Hepatocyte (in vitro differentiated cells): ENCODE data around the gene REEP5. TPM values are rescaled to one million over a fixed set of nuclear protein-coding genes. Genes with fewer than 3 reads are reported as not detected.

Source experiments
- DNase-seq: peaks from one replicate; pipeline ENCODE4 v3.0.0-alpha.2; 2016; ENCODE audit warnings: low spot score
- H2AFZ ChIP-seq: fragments of 200-600 bp; sonication (generic); 2 replicates; pipeline ENCODE4 v1.6.0; 2016; ENCODE audit warnings: antibody characterized with exemption, mild to moderate bottlenecking
- H3K27ac ChIP-seq: fragments of 200-600 bp; sonication (generic); 2 replicates; pipeline ENCODE4 v1.5.1; 2016; ENCODE audit warnings: mild to moderate bottlenecking
- H3K27me3 ChIP-seq: fragments of 200-600 bp; sonication (generic); 2 replicates; pipeline ENCODE4 v1.6.1; 2016
- H3K36me3 ChIP-seq: fragments of 200-600 bp; sonication (generic); replicated peaks from 2 replicates; pipeline ENCODE4 v1.5.1; 2016; ENCODE audit warnings: low read depth; ENCODE audit not compliant: insufficient read depth
- H3K4me1 ChIP-seq: fragments of 200-600 bp; sonication (generic); 2 replicates; pipeline ENCODE4 v1.5.1; 2016; ENCODE audit warnings: mild to moderate bottlenecking, moderate library complexity; ENCODE audit not compliant: insufficient read depth
- H3K4me2 ChIP-seq: fragments of 200-600 bp; sonication (generic); 2 replicates; pipeline ENCODE4 v1.6.0; 2016
- H3K4me3 ChIP-seq: fragments of 200-600 bp; sonication (generic); 2 replicates; pipeline ENCODE4 v1.5.1; 2016; ENCODE audit warnings: mild to moderate bottlenecking
- H3K79me2 ChIP-seq: fragments of 200-600 bp; sonication (generic); 2 replicates; pipeline ENCODE4 v1.6.0; 2017; ENCODE audit warnings: mild to moderate bottlenecking
- H3K9me2 ChIP-seq: fragments of 200-600 bp; sonication (generic); replicated peaks from 2 replicates; pipeline ENCODE4 v1.6.0; 2017; ENCODE audit warnings: mild to moderate bottlenecking; ENCODE audit not compliant: insufficient read depth
- H3K9me3 ChIP-seq: fragments of 200-600 bp; sonication (generic); 2 replicates; pipeline ENCODE4 v1.5.1; 2016; ENCODE audit warnings: low read depth, mild to moderate bottlenecking
- H4K20me1 ChIP-seq: fragments of 200-600 bp; sonication (generic); 2 replicates; pipeline ENCODE4 v1.6.0; 2016; ENCODE audit warnings: mild to moderate bottlenecking; ENCODE audit not compliant: insufficient read depth, poor library complexity, severe bottlenecking
- EZH2 ChIP-seq: fragments of 200-600 bp; sonication (generic); IDR thresholded peaks from 2 replicates; pipeline ENCODE4 v1.6.1; 2016; ENCODE audit warnings: antibody characterized with exemption, mild to moderate bottlenecking, borderline replicate concordance
- EZH2phosphoT487 ChIP-seq: fragments of 200-600 bp; sonication (generic); IDR thresholded peaks from one replicate; pipeline ENCODE4 v1.6.1; 2018; ENCODE audit warnings: antibody characterized with exemption, mild to moderate bottlenecking, low read depth, moderate library complexity; ENCODE audit not compliant: unreplicated experiment, severe bottlenecking
- WGBS: methylation state at CpG from one replicate; pipeline ENCODE4 v1.1.6; 2016; ENCODE audit warnings: low lambda C conversion rate; ENCODE audit errors: missing lambda C conversion rate; 5-methylcytosine and 5-hydroxymethylcytosine counted together
- polyA plus RNA-seq: library from polyadenylated mRNA; unstranded; fragments of >200 nt; fragmentation: Nextera tagmentation; extraction: Ambion mirVana; gene quantifications from 2 replicates; pipeline ENCODE4 v1.2.1, GENCODE V29; 2016
- total RNA-seq: library from RNA; depleted of rRNA; stranded (reverse); fragments of >200 nt; gene quantifications from 2 replicates; pipeline ENCODE4 v1.2.3, GENCODE V29; 2014
- TF ChIP-seq, protein P1 (sequence below): fragments of 200-600 bp; sonication (generic); IDR thresholded peaks from 2 replicates; pipeline ENCODE4 v1.5.1; 2016; ENCODE audit warnings: antibody characterized with exemption, mild to moderate bottlenecking; ENCODE audit not compliant: poor library complexity

REEP5 gene
- total and polyA plus RNA-seq, 2 experiments from 2014 or later, result 57.3 to 208 TPM

DNA sequence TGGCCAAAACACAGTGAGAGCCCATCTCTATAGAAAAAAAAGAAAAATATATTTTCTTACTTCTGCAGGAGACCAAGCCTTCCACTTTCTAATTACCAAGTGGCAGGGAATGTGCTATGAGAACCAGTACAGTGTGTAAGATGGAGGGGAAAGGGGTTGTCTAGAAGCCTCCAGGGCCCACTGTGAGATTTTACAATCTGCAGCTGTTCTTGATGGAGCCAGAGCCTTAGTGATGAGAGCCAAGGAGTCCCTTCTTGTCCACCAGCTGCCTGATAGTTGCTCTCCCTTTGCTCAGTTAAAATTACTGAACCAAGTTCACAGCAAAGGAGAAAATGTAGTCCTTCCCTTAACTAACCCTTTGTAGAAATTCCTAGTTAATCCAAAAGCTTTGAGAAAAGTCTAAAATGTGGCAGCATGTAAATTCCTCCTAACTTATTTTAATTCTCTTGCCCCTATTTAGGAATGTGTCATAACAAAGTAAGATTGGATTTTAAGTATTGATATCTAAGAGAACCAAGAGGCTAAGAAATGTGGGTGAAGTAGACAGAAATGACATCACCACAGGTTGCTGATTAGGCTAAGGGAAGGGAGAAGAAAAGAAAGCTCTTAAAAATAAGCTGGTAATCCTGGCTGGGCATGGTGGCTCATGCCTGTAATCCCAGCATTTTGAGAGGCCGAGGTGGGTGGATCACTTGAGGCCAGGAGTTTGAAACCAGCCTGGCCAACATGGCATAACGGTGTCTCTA, 41.6 kb downstream of the REEP5 start:
- DNase-seq, result no peak
- 93% methylated on average over 2 of the region's 2 CpGs for WGBS
- Histone ChIP-seq H3K79me2 (peaks cover 5% of the 10 kb centered on the region), H3K4me1 (peaks cover 14% of the 10 kb centered on the region), H2AFZ (no peak overlapping the region), H3K27ac (no peak overlapping the region), H3K9me3 (no peaks in the 10 kb centered on the region), H3K4me3 (no peak overlapping the region), H3K9me2 (no peaks in the 10 kb centered on the region), H3K27me3 (no peaks in the 10 kb centered on the region), H3K36me3 (no peaks in the 10 kb centered on the region), H3K4me2 (no peak overlapping the region), H4K20me1 (no peaks in the 10 kb centered on the region)
- no peak for TF ChIP-seq EZH2
- TF ChIP-seq, protein P1, sequence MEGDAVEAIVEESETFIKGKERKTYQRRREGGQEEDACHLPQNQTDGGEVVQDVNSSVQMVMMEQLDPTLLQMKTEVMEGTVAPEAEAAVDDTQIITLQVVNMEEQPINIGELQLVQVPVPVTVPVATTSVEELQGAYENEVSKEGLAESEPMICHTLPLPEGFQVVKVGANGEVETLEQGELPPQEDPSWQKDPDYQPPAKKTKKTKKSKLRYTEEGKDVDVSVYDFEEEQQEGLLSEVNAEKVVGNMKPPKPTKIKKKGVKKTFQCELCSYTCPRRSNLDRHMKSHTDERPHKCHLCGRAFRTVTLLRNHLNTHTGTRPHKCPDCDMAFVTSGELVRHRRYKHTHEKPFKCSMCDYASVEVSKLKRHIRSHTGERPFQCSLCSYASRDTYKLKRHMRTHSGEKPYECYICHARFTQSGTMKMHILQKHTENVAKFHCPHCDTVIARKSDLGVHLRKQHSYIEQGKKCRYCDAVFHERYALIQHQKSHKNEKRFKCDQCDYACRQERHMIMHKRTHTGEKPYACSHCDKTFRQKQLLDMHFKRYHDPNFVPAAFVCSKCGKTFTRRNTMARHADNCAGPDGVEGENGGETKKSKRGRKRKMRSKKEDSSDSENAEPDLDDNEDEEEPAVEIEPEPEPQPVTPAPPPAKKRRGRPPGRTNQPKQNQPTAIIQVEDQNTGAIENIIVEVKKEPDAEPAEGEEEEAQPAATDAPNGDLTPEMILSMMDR, result no peak
- TF ChIP-seq EZH2phosphoT487, result no peak

DNA sequence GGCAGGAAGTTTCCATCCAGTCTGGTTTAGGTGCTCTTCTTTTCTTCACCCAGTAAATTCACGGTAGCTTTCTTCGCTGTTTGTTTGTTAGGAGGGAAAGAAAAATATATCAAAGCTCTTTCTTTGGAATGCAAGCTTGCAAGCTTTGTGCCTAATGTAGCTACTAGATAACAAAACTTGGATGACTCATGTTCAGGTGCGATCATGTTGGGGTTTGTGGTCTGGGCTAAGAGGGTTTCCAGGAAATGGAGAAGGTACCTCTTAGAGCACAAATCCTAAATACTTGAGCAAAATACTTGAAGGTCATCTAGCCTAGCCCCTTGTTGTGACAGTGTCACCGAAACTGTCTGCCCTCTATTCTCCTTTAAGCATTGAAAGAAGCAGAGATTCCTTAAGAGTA, 43.3 kb downstream of the REEP5 start:
- WGBS, result 69% methylated on average over 4 of the region's 4 CpGs
- H3K4me1 ChIP-seq, result peaks cover 11% of the 10 kb centered on the region
- H3K79me2 ChIP-seq, result peaks cover 7% of the 10 kb centered on the region
- no peak overlapping the region for H3K4me2 ChIP-seq
- DNase-seq, result peak; percentile 30
- TF ChIP-seq EZH2phosphoT487 (no peak), EZH2 (no peak)
- TF ChIP-seq, protein P1, result no peak
- peak overlapping the region; percentile 43 for H3K27ac ChIP-seq
- no peaks in the 10 kb centered on the region for H3K9me2 ChIP-seq
- H2AFZ ChIP-seq, result no peak overlapping the region
- H3K36me3 ChIP-seq, result no peaks in the 10 kb centered on the region
- no peaks in the 10 kb centered on the region for H3K9me3 ChIP-seq
- no peaks in the 10 kb centered on the region for H4K20me1 ChIP-seq
- H3K4me3 ChIP-seq, result no peak overlapping the region
- H3K27me3 ChIP-seq, result no peaks in the 10 kb centered on the region

DNA sequence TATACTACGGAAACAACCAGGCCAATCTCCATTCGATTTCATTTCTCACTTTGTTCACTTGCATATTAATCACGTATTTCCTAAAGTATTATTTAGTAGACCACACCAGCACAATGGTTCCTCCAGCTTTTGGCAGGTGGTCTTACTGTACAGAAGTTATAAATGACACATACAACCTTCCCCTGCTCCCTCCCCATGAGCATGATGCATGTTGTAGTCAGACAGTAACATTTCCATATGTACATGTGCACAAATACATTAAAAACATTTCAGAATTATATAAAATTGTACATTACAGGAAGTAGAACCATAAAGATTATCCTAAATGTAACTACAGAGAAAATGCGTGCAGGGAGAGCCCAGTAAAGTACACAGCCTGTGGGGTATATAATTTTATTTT, 43.9 kb downstream of the REEP5 start:
- WGBS, result 66% methylated on average over 4 of the region's 4 CpGs
- TF ChIP-seq, protein P1, result no peak
- TF ChIP-seq EZH2 (no peak), EZH2phosphoT487 (no peak)
- H3K36me3 ChIP-seq, result no peaks in the 10 kb centered on the region
- no peaks in the 10 kb centered on the region for H3K9me2 ChIP-seq
- H2AFZ ChIP-seq, result no peak overlapping the region
- no peak overlapping the region for H3K4me2 ChIP-seq
- no peak for DNase-seq
- H3K4me1 ChIP-seq, result peaks cover 11% of the 10 kb centered on the region
- H3K27me3 ChIP-seq, result no peaks in the 10 kb centered on the region
- no peak overlapping the region for H3K4me3 ChIP-seq
- H3K27ac ChIP-seq, result peak overlapping the region; percentile 43
- peaks cover 7% of the 10 kb centered on the region for H3K79me2 ChIP-seq
- H4K20me1 ChIP-seq, result no peaks in the 10 kb centered on the region
- H3K9me3 ChIP-seq, result no peaks in the 10 kb centered on the region
